Tibial artery (tissue), 4 donors: ENCODE measurements around the gene LGI4.
A peak's percentile ranks its signal among the peaks of the same experiment; 100 is the strongest.

Experiments
- DNase-seq, 2 donors: peaks; one replicate each; pipeline ENCODE4 v3.0.0-alpha.2; 2019
- H3K27ac ChIP-seq, 2 donors: fragments of 200-600 bp; sonication (generic) in 1 of 2; 1 replicate in 1 of 2; 2 replicates in 1 of 2; pipeline ENCODE4 v1.5.1; 2018 to 2019; ENCODE audit warnings: mild to moderate bottlenecking in 1 of 2
- H3K27me3 ChIP-seq, 2 donors: fragments of 200-600 bp; sonication (generic) in 1 of 2; one replicate each; pipeline versions ENCODE4 v1.5.1 to v1.6.0; 2016 to 2019
- H3K36me3 ChIP-seq, 3 donors: fragments of 200-600 bp; sonication (generic) in 2 of 3; one replicate each; pipeline ENCODE4 v1.5.1; 2016 to 2019; ENCODE audit warnings: mild to moderate bottlenecking in 2 of 3
- H3K4me1 ChIP-seq, 4 donors: fragments of 200-600 bp; sonication (generic) in 2 of 4; 1 replicate in 3 of 4; 2 replicates in 1 of 4; pipeline ENCODE4 v1.5.1; 2016 to 2019
- H3K4me3 ChIP-seq, 2 donors: fragments of 200-600 bp; sonication (generic) in 1 of 2; 1 replicate in 1 of 2; 2 replicates in 1 of 2; pipeline ENCODE4 v1.5.1; 2018 to 2019; ENCODE audit warnings: mild to moderate bottlenecking in 2 of 2
- H3K9me3 ChIP-seq, 3 donors: fragments of 200-600 bp; sonication (generic) in 1 of 3; one replicate each; pipeline ENCODE4 v1.5.1; 2016 to 2019
- CTCF ChIP-seq, 2 experiments: fragments of 200-600 bp in 1 of 2; fragments of 450-650 bp in 1 of 2; IDR thresholded peaks; one replicate each; pipeline ENCODE4 v1.5.1; 2017 to 2019; ENCODE audit warnings: antibody characterized with exemption in 2 of 2, mild to moderate bottlenecking in 1 of 2, moderate library complexity in 1 of 2
- intact Hi-C: fragments of 100-400 bp; cut with DNase I; formaldehyde crosslinking; loops from one replicate; pipeline ENCODE4 v1.15.0; 2023; ENCODE audit warnings: low total_unique reads

LGI4 gene

GRCh38 chr19:35123573-35123972 is 11.3 kb downstream of the LGI4 start:
- Histone ChIP-seq H3K4me1 (peaks cover 14 to 67% (median 33%) of the 10 kb centered on the region in 4 donors), H3K27me3 (no peaks in the 10 kb centered on the region), H3K4me3 (peak overlapping the region; percentile 58 to 61), H3K9me3 (no peaks in the 10 kb centered on the region), H3K36me3 (peaks cover 0 to 5% (median 0%) of the 10 kb centered on the region in 3 donors), H3K27ac (peak overlapping the region; percentile 90 to 95)
- intact Hi-C loops: loop anchor here (2.0 to 10.0 kb wide), 2 partner anchors 17 to 591 kb away; partner anchors contain the start of gene KMT2B
- peak; percentile 85 to 97 for DNase-seq
- TF ChIP-seq CTCF (IDR thresholded peaks at IDR 0.05): no peak

GRCh38 chr19:35122687-35123551 is 11.9 kb downstream of the LGI4 start:
- Histone ChIP-seq H3K9me3 (no peaks in the 10 kb centered on the region), H3K4me3 (peak overlapping the region in 1 of 2 donors; percentile 61), H3K27me3 (no peaks in the 10 kb centered on the region), H3K27ac (peak overlapping the region; percentile 90 to 95), H3K36me3 (peaks cover 0 to 5% (median 0%) of the 10 kb centered on the region in 3 donors), H3K4me1 (peaks cover 14 to 67% (median 33%) of the 10 kb centered on the region in 4 donors)
- intact Hi-C loops: loop anchor here (2.0 to 10.0 kb wide), 2 partner anchors 18 to 592 kb away; partner anchors contain the start of gene KMT2B
- no peak for DNase-seq
- TF ChIP-seq CTCF (IDR thresholded peaks at IDR 0.05): no peak

GRCh38 chr19:35120898-35121297 is 14.0 kb downstream of the LGI4 start:
- no peak overlapping the region for H3K4me3 ChIP-seq
- peaks cover 0 to 5% (median 0%) of the 10 kb centered on the region in 3 donors for H3K36me3 ChIP-seq
- peaks cover 14 to 54% (median 26%) of the 10 kb centered on the region in 4 donors for H3K4me1 ChIP-seq
- peak overlapping the region; percentile 31 to 32 for H3K27ac ChIP-seq
- DNase-seq: no peak
- H3K27me3 ChIP-seq: no peaks in the 10 kb centered on the region
- H3K9me3 ChIP-seq: no peaks in the 10 kb centered on the region
- intact Hi-C loops: loop anchor here (10.0 kb wide), 1 partner anchor 594 kb away; the partner anchor contains the start of gene KMT2B
- no peak for TF ChIP-seq CTCF (IDR thresholded peaks at IDR 0.05)

GRCh38 chr19:35120492-35120891 is 14.4 kb downstream of the LGI4 start:
- H3K4me1 ChIP-seq: peaks cover 14 to 51% (median 25%) of the 10 kb centered on the region in 4 donors
- intact Hi-C loops: loop anchor here (10.0 kb wide), 1 partner anchor 594 kb away; the partner anchor contains the start of gene KMT2B
- H3K4me3 ChIP-seq: no peak overlapping the region
- peaks cover 0 to 5% (median 0%) of the 10 kb centered on the region in 3 donors for H3K36me3 ChIP-seq
- DNase-seq: peak in 1 of 2 donors; percentile 60
- no peaks in the 10 kb centered on the region for H3K9me3 ChIP-seq
- no peak for TF ChIP-seq CTCF (IDR thresholded peaks at IDR 0.05)
- no peaks in the 10 kb centered on the region for H3K27me3 ChIP-seq
- peak overlapping the region; percentile 31 to 32 for H3K27ac ChIP-seq

- TF ChIP-seq CTCF (IDR thresholded peaks at IDR 0.05): no peak
- intact Hi-C loops: loop anchor here (10.0 kb wide), 1 partner anchor 595 kb away; the partner anchor contains the start of gene KMT2B
- H3K4me3 ChIP-seq: no peak overlapping the region
- H3K4me1 ChIP-seq: peaks cover 14 to 51% (median 24%) of the 10 kb centered on the region in 4 donors
- no peak for DNase-seq
- no peak overlapping the region for H3K27ac ChIP-seq
- no peaks in the 10 kb centered on the region for H3K9me3 ChIP-seq
- H3K27me3 ChIP-seq: no peaks in the 10 kb centered on the region
- H3K36me3 ChIP-seq: peaks cover 0 to 5% (median 0%) of the 10 kb centered on the region in 3 donors
Observed at GRCh38 chr19:35119578-35120155, 15.2 kb downstream of the LGI4 start.
